CD4-positive, alpha-beta T cell treated with Interleukin-17A for 4 hours (primary cell): ENCODE data around the gene CD151.

Experiments used
- DNase-seq: peaks from one replicate; pipeline ENCODE4 v3.0.0-alpha.2; 2020; ENCODE audit warnings: mixed read lengths

Gene CD151

GRCh38 chr11:832529-833113 is at the start of gene CD151:
Gene CD151 (plus strand): TSS chr11:832952. CDS start chr11:836070, 3,118 bp downstream.
- peak; percentile 76 for DNase-seq

GRCh38 chr11:783581-784015 is 49.2 kb upstream of the CD151 start:
- DNase-seq, result peak; percentile 49

GRCh38 chr11:786235-787083 is 46.3 kb upstream of the CD151 start:
- DNase-seq, result no peak

GRCh38 chr11:787084-787675 is 45.6 kb upstream of the CD151 start:
- DNase-seq, result no peak

GRCh38 chr11:788009-788640 is 44.6 kb upstream of the CD151 start:
- DNase-seq, result no peak

- DNase-seq, result no peak
These were observed 43.5 kb upstream of the CD151 start for GRCh38 chr11:788953-789940.

GRCh38 chr11:789943-790342 is 42.8 kb upstream of the CD151 start, which contains the start of gene CEND1:
Gene CEND1 (minus strand): TSS chr11:790090. CDS start chr11:788576, 1,514 bp downstream.
- DNase-seq, result peak; percentile 54

GRCh38 chr11:790721-791564 is 41.8 kb upstream of the CD151 start:
- DNase-seq, result no peak

GRCh38 chr11:791658-792534 is 40.9 kb upstream of the CD151 start:
- DNase-seq, result no peak

GRCh38 chr11:792535-792821 is 40.3 kb upstream of the CD151 start:
- DNase-seq, result no peak

- no peak for DNase-seq
These were observed 39.9 kb upstream of the CD151 start for GRCh38 chr11:792873-793272.

- no peak for DNase-seq
These were observed 39.2 kb upstream of the CD151 start for GRCh38 chr11:793556-793955.

- no peak for DNase-seq
These were observed 38.6 kb upstream of the CD151 start for GRCh38 chr11:794013-794765.

GRCh38 chr11:794766-795633 is 37.8 kb upstream of the CD151 start:
- DNase-seq, result no peak

- peak; percentile 89 for DNase-seq
These were observed 36.9 kb upstream of the CD151 start for GRCh38 chr11:795634-796564.

- no peak for DNase-seq
These were observed 36.0 kb upstream of the CD151 start for GRCh38 chr11:796565-797295.
